ENCODE results near the gene NOS1AP. TPM values are rescaled to one million over a fixed set of nuclear protein-coding genes. Genes with fewer than 3 reads are reported as not detected.
A peak's percentile ranks its signal among the peaks of the same experiment; 100 is the strongest.
"Not testable (repeated sequence)": the region's sequence is repeated elsewhere in the genome, so short reads cannot be mapped to it uniquely, and the experiment has no call there.

Gene NOS1AP
- polyA plus RNA-seq, 1 donor = 2.7 TPM

DNA sequence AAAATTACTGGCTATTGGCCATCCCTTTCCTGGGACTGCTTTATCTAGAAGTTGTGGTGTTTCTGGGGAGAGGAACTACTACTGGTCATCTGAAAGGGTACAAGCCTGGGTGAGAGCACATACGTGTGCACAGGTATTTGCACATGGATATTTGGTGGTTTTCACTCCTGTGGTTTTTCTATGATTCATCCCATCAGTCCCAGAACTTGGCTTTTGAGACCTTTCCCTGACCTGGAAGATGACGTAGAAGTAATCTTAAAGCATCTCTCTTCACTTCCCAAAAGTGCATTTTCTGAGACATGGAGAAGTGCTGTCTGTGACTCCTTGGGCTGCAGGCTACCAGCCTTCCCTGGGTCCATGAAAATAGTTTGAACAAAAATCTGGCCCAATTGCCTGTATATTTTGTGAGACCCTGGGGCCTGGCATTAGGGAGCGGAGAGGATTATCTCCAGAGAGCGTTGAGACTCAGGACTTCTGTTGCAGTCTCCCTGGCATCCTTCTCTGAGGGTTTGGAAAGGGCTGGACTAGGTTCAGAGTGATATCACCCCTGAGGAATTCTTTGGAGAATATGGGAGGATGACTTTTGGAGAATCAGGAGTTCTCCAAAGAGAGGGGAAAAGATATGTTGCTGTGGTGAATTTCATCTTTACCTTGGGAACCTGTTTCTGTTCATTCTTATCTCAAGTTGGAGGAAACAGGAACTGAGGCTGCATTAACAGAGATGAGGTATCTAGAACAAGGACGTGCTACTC lies 130.8 kb downstream of the NOS1AP start:
- WGBS (ENCODE audit: insufficient coverage, low lambda C conversion rate) = 80% methylated on average over 1 of the region's 5 CpGs
- H3K9me3 ChIP-seq (ENCODE audit: control insufficient read depth, low read depth, low read length) = no peaks in the 10 kb centered on the region

GRCh38 chr1:162201062-162201461 lies 131.6 kb downstream of the NOS1AP start:
- peaks cover 14% of the 10 kb centered on the region for H3K4me1 ChIP-seq (ENCODE audit: control insufficient read depth, insufficient read depth, low read length)
- H3K9me3 ChIP-seq (ENCODE audit: control insufficient read depth, low read depth, low read length); DNase-seq; H3K36me3 ChIP-seq (ENCODE audit: control insufficient read depth, insufficient read depth, low read length); H3K27me3 ChIP-seq (ENCODE audit: control insufficient read depth, insufficient read depth, low read length); H3K4me3 ChIP-seq (ENCODE audit: low read length); H3K27ac ChIP-seq (ENCODE audit: low read length): not testable (repeated sequence)

More for the DNA sequence above, 130.8 kb downstream of the NOS1AP start:
- H3K4me3 ChIP-seq (ENCODE audit: low read length) = no peak overlapping the region
- no peaks in the 10 kb centered on the region for H3K36me3 ChIP-seq (ENCODE audit: control insufficient read depth, insufficient read depth, low read length)
- H3K4me1 ChIP-seq (ENCODE audit: control insufficient read depth, insufficient read depth, low read length) = peaks cover 14% of the 10 kb centered on the region
- H3K27ac ChIP-seq (ENCODE audit: low read length) = no peak overlapping the region
- DNase-seq = no peak
- no peaks in the 10 kb centered on the region for H3K27me3 ChIP-seq (ENCODE audit: control insufficient read depth, insufficient read depth, low read length)

GRCh38 chr1:162204129-162204822 lies 134.8 kb downstream of the NOS1AP start:
- H3K36me3 ChIP-seq (ENCODE audit: control insufficient read depth, insufficient read depth, low read length) = no peaks in the 10 kb centered on the region
- no peaks in the 10 kb centered on the region for H3K27me3 ChIP-seq (ENCODE audit: control insufficient read depth, insufficient read depth, low read length)
- no peak for DNase-seq
- peaks cover 7% of the 10 kb centered on the region for H3K4me1 ChIP-seq (ENCODE audit: control insufficient read depth, insufficient read depth, low read length)
- H3K4me3 ChIP-seq (ENCODE audit: low read length) = no peak overlapping the region
- no peak overlapping the region for H3K27ac ChIP-seq (ENCODE audit: low read length)
- WGBS (ENCODE audit: insufficient coverage, low lambda C conversion rate) = 70% methylated on average over 2 of the region's 7 CpGs
- no peaks in the 10 kb centered on the region for H3K9me3 ChIP-seq (ENCODE audit: control insufficient read depth, low read depth, low read length)

DNA sequence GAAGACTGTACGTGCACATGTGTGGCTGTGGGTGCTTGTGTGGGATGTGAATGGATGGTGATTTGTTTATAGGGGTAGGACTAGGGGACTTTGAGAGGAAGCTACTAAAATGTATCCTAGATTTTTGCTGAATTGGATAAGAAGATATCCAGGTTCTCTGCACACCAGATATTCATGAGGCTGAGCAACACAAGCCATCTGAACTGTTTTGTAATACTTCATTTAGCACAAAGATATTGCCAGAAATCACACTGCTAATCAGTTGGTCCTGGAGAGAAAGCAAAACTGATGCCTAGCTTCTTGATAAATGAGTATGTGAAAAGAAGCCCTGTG lies 135.3 kb downstream of the NOS1AP start:
- no peak for DNase-seq
- no peaks in the 10 kb centered on the region for H3K36me3 ChIP-seq (ENCODE audit: control insufficient read depth, insufficient read depth, low read length)
- H3K4me1 ChIP-seq (ENCODE audit: control insufficient read depth, insufficient read depth, low read length) = peaks cover 7% of the 10 kb centered on the region
- H3K27ac ChIP-seq (ENCODE audit: low read length) = no peak overlapping the region
- H3K27me3 ChIP-seq (ENCODE audit: control insufficient read depth, insufficient read depth, low read length) = no peaks in the 10 kb centered on the region
- WGBS (ENCODE audit: insufficient coverage, low lambda C conversion rate) = no CpG with 5 or more reads among the region's 1 CpG
- no peaks in the 10 kb centered on the region for H3K9me3 ChIP-seq (ENCODE audit: control insufficient read depth, low read depth, low read length)
- H3K4me3 ChIP-seq (ENCODE audit: low read length) = no peak overlapping the region

- Histone ChIP-seq H3K27ac (ENCODE audit: low read length) (no peak overlapping the region), H3K4me1 (ENCODE audit: control insufficient read depth, insufficient read depth, low read length) (peaks cover 7% of the 10 kb centered on the region), H3K27me3 (ENCODE audit: control insufficient read depth, insufficient read depth, low read length) (no peaks in the 10 kb centered on the region), H3K36me3 (ENCODE audit: control insufficient read depth, insufficient read depth, low read length) (no peaks in the 10 kb centered on the region), H3K9me3 (ENCODE audit: control insufficient read depth, low read depth, low read length) (no peaks in the 10 kb centered on the region), H3K4me3 (ENCODE audit: low read length) (no peak overlapping the region)
- 86% methylated on average over 1 of the region's 1 CpG for WGBS (ENCODE audit: insufficient coverage, low lambda C conversion rate)
- no peak for DNase-seq
Observed at GRCh38 chr1:162206300-162206699, 136.8 kb downstream of the NOS1AP start.

DNA sequence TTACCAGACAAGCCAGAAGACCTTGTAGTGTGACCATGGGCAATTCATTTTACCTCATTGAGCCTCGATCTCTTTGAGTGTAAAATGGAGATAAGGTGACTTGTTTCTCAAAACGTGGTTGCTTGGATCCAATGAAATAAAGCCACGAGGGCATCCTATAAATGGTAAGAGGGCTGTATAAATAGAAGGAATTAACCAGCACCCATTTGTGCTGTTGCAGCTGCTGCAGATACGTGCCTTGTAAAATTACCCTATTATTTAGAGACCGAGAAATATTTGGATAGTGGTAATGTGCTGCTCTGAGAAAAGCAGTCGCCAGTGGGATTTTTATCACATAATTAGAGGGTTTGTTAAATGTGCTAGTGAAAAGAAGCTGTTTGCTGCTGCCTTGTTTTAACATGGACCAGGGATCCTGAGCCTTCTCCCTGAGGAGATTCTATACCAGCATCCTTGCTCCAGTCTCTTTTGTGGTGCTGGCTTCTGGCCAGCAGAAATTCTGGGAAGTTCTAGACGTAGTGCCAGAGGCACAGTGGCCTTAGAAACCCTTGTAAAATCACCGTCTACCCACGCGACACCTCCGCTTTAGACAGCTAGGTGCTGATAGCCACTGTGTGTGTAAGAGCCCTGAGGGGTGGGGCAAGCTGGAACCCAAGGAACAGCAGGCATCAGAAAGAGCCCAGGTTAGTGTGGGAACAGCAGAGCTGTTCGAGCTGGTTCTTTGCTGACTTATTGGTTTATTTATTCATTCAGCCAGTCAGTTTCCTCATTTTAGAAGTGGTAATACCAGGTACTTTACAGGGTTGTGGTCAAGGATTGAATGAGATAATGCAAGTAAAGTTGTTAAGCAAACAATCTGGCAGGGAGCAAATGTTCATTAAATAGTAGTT lies 137.5 kb downstream of the NOS1AP start:
- H3K9me3 ChIP-seq (ENCODE audit: control insufficient read depth, low read depth, low read length) = no peaks in the 10 kb centered on the region
- no peak overlapping the region for H3K4me3 ChIP-seq (ENCODE audit: low read length)
- no peak overlapping the region for H3K27ac ChIP-seq (ENCODE audit: low read length)
- peaks cover 7% of the 10 kb centered on the region for H3K4me1 ChIP-seq (ENCODE audit: control insufficient read depth, insufficient read depth, low read length)
- no CpG with 5 or more reads among the region's 12 CpGs for WGBS (ENCODE audit: insufficient coverage, low lambda C conversion rate)
- H3K36me3 ChIP-seq (ENCODE audit: control insufficient read depth, insufficient read depth, low read length) = no peaks in the 10 kb centered on the region
- no peaks in the 10 kb centered on the region for H3K27me3 ChIP-seq (ENCODE audit: control insufficient read depth, insufficient read depth, low read length)
- DNase-seq = peak in 1 of 2 donors; percentile 68

DNA sequence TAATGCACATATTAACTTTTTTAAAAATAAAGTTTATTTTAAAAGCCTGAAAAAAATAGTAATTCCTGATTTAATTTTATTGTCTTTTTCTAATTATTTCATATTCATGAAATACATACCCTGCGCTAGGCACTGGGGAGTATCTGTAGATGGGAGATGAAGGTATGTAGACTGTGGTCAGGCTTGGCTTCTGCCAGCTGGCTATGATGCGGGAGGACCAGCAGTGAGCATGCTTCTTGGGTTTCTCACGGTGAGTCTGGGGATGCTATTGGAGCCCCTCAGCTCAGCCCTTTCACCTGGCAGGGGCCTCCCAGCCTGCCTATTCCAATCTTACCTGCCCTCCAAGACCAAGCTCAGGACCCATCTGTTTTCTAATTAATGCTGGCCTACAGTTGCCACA lies 138.4 kb downstream of the NOS1AP start:
- Histone ChIP-seq H3K4me3 (ENCODE audit: low read length) (no peak overlapping the region), H3K27me3 (ENCODE audit: control insufficient read depth, insufficient read depth, low read length) (no peaks in the 10 kb centered on the region), H3K4me1 (ENCODE audit: control insufficient read depth, insufficient read depth, low read length) (peaks cover 11% of the 10 kb centered on the region), H3K9me3 (ENCODE audit: control insufficient read depth, low read depth, low read length) (no peaks in the 10 kb centered on the region), H3K36me3 (ENCODE audit: control insufficient read depth, insufficient read depth, low read length) (no peaks in the 10 kb centered on the region), H3K27ac (ENCODE audit: low read length) (no peak overlapping the region)
- DNase-seq = no peak
- WGBS (ENCODE audit: insufficient coverage, low lambda C conversion rate) = no CpG with 5 or more reads among the region's 3 CpGs

- no peaks in the 10 kb centered on the region for H3K36me3 ChIP-seq (ENCODE audit: control insufficient read depth, insufficient read depth, low read length)
- no peak for DNase-seq
- H3K9me3 ChIP-seq (ENCODE audit: control insufficient read depth, low read depth, low read length) = no peaks in the 10 kb centered on the region
- H3K4me1 ChIP-seq (ENCODE audit: control insufficient read depth, insufficient read depth, low read length) = peaks cover 19% of the 10 kb centered on the region
- H3K27ac ChIP-seq (ENCODE audit: low read length) = no peak overlapping the region
- no peak overlapping the region for H3K4me3 ChIP-seq (ENCODE audit: low read length)
- WGBS (ENCODE audit: insufficient coverage, low lambda C conversion rate) = no CpG with 5 or more reads among the region's 6 CpGs
- H3K27me3 ChIP-seq (ENCODE audit: control insufficient read depth, insufficient read depth, low read length) = no peaks in the 10 kb centered on the region
Observed at GRCh38 chr1:162210196-162210595, 140.7 kb downstream of the NOS1AP start.

DNA sequence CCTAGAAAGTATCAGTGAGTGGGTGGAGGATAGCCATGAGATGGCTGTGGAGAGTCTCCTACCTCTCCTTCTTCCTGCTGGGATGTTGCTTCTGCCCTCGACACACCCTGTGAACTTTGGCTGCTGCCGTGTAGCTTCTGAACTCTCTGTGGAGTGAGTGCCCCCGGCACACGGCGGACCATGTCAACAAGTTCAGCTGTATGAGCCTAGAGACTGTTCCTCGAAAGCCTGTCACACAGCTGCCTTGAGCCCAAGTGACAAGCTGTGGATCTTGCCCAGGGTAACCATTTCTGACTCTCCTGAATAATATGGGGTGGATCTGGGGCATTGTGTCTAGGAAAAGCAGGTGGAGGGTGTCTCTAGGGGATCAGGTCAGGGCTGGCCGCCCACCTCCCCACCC lies 143.2 kb downstream of the NOS1AP start:
- Histone ChIP-seq H3K9me3 (ENCODE audit: control insufficient read depth, low read depth, low read length) (no peaks in the 10 kb centered on the region), H3K4me1 (ENCODE audit: control insufficient read depth, insufficient read depth, low read length) (peaks cover 12% of the 10 kb centered on the region), H3K27ac (ENCODE audit: low read length) (peak overlapping the region; percentile 8), H3K36me3 (ENCODE audit: control insufficient read depth, insufficient read depth, low read length) (no peaks in the 10 kb centered on the region), H3K27me3 (ENCODE audit: control insufficient read depth, insufficient read depth, low read length) (no peaks in the 10 kb centered on the region), H3K4me3 (ENCODE audit: low read length) (no peak overlapping the region)
- no CpG with 5 or more reads among the region's 7 CpGs for WGBS (ENCODE audit: insufficient coverage, low lambda C conversion rate)
- DNase-seq = peak in 1 of 2 donors; percentile 59

DNA sequence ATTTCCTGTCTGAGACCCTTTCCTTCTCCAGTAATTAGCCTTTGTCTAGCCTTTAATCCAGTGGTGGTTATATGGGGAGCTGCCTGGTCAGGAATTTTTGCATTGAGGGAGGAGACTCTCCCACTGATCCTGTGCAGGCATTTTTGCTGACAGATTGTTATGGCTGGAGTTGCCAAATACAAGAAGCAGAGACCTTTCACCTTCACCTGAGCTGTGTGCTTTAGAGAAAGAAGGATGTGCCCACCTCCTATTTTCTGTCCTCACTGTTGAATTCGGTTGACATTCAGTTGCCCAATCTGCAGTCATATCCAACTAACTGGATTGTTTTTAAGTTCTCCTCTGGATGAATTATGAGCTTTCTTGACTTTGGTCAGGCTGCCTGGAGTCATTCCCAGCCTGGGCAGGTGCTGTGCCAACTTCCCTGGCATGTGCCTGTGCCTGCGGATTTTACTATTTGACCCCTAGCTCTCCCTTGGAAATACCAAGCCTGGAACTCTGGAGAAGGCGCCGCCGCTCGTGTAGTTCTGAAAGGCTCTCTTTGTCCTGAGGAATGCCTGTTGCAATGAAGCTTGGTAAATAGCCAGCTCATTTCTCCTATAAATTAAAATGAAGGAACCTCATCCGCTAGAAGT lies 143.9 kb downstream of the NOS1AP start:
- peak in 1 of 2 donors; percentile 37 for DNase-seq
- 80% methylated on average over 1 of the region's 7 CpGs for WGBS (ENCODE audit: insufficient coverage, low lambda C conversion rate)
- H3K36me3 ChIP-seq (ENCODE audit: control insufficient read depth, insufficient read depth, low read length) = no peaks in the 10 kb centered on the region
- H3K9me3 ChIP-seq (ENCODE audit: control insufficient read depth, low read depth, low read length) = no peaks in the 10 kb centered on the region
- no peaks in the 10 kb centered on the region for H3K27me3 ChIP-seq (ENCODE audit: control insufficient read depth, insufficient read depth, low read length)
- no peak overlapping the region for H3K4me3 ChIP-seq (ENCODE audit: low read length)
- peak overlapping the region; percentile 8 for H3K27ac ChIP-seq (ENCODE audit: low read length)
- H3K4me1 ChIP-seq (ENCODE audit: control insufficient read depth, insufficient read depth, low read length) = peaks cover 12% of the 10 kb centered on the region
